Measurements from ENCODE around the gene EMX2. TPM values are rescaled to one million over a fixed set of nuclear protein-coding genes. Genes with fewer than 3 reads are reported as not detected.

Gene EMX2
- total and polyA plus RNA-seq, 7 donors: 0.69 to 3.4 (median 1.2) TPM

DNA sequence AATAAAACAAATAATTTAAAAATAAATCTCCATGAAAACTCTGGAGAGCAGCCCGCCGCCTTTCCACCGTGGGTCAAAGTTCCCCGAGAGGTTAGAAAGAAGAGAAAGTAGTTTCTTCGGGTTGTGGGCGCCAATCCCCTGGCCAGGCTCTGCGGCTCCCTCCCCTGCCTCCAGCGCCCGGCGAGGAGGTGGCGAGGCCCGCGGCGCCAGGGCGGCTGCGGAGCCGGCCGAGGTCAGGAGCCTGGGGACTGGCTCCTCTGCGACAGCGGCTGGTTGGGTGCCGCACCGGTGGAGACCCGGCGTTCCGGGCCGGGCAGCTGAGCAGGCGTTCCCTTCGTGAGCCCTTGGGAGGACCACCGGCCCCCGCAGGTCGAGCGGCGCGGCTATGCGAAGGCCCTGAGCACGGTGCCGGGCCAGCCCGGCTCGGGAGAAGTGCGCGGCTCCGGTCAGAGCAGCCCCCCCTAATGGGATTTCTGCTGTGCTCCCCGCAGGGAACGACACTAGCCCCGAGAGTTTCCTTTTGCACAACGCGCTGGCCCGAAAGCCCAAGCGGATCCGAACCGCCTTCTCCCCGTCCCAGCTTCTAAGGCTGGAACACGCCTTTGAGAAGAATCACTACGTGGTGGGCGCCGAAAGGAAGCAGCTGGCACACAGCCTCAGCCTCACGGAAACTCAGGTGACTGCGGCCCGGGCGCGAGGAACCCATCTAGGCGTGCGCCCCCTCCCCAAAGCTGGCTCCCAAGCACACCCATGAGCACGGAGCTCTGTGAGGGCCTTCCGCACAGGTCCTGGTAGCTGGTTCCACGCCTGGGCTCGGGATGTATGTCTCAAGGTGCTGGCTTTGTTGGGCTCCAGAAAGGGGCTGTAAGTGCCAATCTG is 2.8 kb downstream of the EMX2 start:
- H3K4me3 ChIP-seq: peak overlapping the region; percentile 68
- peaks cover 14% of the 10 kb centered on the region for H3K4me1 ChIP-seq
- H3K27ac ChIP-seq: peak overlapping the region; percentile 41
- no peaks in the 10 kb centered on the region for H3K9me3 ChIP-seq
- H3K27me3 ChIP-seq (ENCODE audit: insufficient read depth in 3 of 3, low read length in 2 of 3): peaks cover 0 to 96% (median 31%) of the 10 kb centered on the region in 3 donors
- intact Hi-C loops (cut with DNase I): loop anchor here in 1 of 2 donors (10.0 kb wide), 1 partner anchor 189 kb away; no protein-coding TSS in a partner anchor
- H3K36me3 ChIP-seq (ENCODE audit: insufficient read depth in 1 of 2, low read depth in 1 of 2): no peaks in the 10 kb centered on the region
- ATAC-seq (peak in 1 of 4 donors; percentile 16), DNase-seq (no peak)
- TF ChIP-seq, protein P1, sequence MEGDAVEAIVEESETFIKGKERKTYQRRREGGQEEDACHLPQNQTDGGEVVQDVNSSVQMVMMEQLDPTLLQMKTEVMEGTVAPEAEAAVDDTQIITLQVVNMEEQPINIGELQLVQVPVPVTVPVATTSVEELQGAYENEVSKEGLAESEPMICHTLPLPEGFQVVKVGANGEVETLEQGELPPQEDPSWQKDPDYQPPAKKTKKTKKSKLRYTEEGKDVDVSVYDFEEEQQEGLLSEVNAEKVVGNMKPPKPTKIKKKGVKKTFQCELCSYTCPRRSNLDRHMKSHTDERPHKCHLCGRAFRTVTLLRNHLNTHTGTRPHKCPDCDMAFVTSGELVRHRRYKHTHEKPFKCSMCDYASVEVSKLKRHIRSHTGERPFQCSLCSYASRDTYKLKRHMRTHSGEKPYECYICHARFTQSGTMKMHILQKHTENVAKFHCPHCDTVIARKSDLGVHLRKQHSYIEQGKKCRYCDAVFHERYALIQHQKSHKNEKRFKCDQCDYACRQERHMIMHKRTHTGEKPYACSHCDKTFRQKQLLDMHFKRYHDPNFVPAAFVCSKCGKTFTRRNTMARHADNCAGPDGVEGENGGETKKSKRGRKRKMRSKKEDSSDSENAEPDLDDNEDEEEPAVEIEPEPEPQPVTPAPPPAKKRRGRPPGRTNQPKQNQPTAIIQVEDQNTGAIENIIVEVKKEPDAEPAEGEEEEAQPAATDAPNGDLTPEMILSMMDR (IDR thresholded peaks at IDR 0.05): no peak
- 16 to 23% (median 20%) methylated on average over 65 to 67 of the region's 67 CpGs for WGBS, 3 donors

DNA sequence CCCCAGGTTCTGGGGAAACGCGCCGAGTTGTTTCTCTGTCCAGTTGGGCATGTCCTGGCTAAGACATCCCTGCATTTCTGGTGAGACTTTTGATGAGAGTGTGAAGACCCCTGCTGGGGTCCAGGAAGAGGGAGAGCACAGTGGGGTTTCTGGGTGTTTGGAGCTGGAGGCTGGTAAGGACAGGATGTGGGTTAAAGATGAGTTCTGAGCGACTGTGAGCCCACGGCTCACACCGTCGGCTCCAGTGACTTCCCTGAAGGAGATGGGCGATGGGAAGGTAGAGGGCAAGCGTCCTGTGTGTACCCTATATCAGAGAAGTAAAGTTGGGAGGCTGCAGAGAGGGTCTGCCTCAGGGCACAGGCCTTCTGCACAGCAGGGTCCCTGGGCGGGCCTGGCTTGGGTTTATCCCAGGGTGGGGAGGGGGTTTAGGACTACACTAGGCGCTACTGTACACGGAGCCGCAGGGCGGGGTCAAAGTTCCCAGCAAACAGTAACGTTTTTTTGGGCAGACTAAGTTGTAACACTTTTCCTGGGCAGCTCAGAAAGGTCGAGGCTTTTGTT is 3.6 kb downstream of the EMX2 start:
- peak overlapping the region; percentile 68 for H3K4me3 ChIP-seq
- no peak overlapping the region for H3K27ac ChIP-seq
- intact Hi-C loops (cut with DNase I): loop anchor here in 1 of 2 donors (10.0 kb wide), 1 partner anchor 189 kb away; no protein-coding TSS in a partner anchor
- WGBS, 3 donors: 50 to 64% (median 60%) methylated on average over 16 of the region's 16 CpGs
- H3K4me1 ChIP-seq: peaks cover 14% of the 10 kb centered on the region
- ATAC-seq: no peak
- TF ChIP-seq, protein P1 (IDR thresholded peaks at IDR 0.05): no peak
- H3K36me3 ChIP-seq (ENCODE audit: insufficient read depth in 1 of 2, low read depth in 1 of 2): no peaks in the 10 kb centered on the region
- no peaks in the 10 kb centered on the region for H3K9me3 ChIP-seq
- peaks cover 0 to 96% (median 33%) of the 10 kb centered on the region in 3 donors for H3K27me3 ChIP-seq (ENCODE audit: insufficient read depth in 3 of 3, low read length in 2 of 3)
- no peak for DNase-seq

DNA sequence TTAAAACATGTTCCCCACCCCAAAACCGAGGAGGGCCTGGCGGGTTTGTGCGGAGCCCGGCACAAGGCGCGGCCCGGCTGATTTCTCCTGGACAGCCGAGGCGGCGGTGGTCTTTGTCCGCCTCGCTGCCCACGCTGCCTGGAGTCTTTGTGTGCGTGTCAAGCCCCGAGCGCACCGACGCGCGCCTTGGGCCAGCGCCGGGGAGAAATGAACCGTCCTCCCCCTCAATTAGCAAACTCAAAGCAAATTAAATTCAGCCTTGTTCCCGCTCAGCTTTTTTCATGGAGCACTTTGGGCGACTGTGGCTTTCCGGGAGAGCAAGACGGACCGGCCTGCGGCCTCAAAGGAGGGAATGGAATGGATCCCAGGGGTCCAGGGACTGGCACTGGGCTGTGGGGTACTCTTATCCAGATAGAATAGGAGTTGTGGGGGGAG is 4.1 kb downstream of the EMX2 start:
- WGBS, 3 donors: 60 to 69% (median 69%) methylated on average over 29 of the region's 29 CpGs
- no peaks in the 10 kb centered on the region for H3K9me3 ChIP-seq
- ATAC-seq (no peak), DNase-seq (no peak)
- intact Hi-C loops (cut with DNase I): loop anchor here in 1 of 2 donors (10.0 kb wide), 1 partner anchor 188 kb away; no protein-coding TSS in a partner anchor
- peaks cover 0 to 96% (median 33%) of the 10 kb centered on the region in 3 donors for H3K27me3 ChIP-seq (ENCODE audit: insufficient read depth in 3 of 3, low read length in 2 of 3)
- no peaks in the 10 kb centered on the region for H3K36me3 ChIP-seq (ENCODE audit: insufficient read depth in 1 of 2, low read depth in 1 of 2)
- H3K4me1 ChIP-seq: peaks cover 14% of the 10 kb centered on the region
- TF ChIP-seq, protein P1 (IDR thresholded peaks at IDR 0.05): no peak
- peak overlapping the region; percentile 68 for H3K4me3 ChIP-seq
- peak overlapping the region; percentile 16 for H3K27ac ChIP-seq

DNA sequence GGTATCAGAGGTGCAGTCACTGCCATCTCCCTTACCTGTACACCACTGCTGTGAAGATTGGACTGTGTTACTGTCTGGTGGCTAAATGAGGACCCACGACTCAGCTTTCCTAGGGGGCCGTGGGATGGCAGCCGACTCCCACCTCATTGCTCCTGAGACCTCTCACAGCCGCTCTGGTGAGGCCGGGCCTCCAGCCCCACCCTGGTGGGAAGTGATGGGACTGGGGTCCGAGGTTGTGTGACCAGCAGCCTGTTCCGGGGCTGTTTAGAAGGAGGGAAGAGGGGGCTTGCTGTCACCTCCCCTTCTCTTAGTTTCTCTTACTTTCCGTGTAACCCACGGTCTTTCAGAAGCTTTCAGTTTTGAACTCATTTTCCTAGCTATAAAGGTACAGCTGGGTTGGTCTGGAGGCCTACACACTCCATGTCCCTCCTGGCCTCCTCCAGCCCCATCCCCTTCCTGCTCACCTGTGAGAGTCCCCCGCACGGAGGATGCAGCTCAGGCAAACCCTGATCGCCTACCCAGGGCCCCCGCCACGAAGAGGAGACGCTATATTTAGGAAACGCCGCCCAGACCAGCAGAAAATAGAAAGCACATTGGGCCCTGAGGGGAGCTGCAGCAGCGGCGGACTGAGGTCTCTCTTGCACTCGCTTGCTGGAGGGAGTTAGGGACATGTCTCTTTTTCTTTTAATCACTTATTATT is 4.6 kb downstream of the EMX2 start:
- H3K27me3 ChIP-seq (ENCODE audit: insufficient read depth in 3 of 3, low read length in 2 of 3): peaks cover 0 to 96% (median 33%) of the 10 kb centered on the region in 3 donors
- ATAC-seq (no peak), DNase-seq (no peak)
- 41 to 58% (median 54%) methylated on average over 20 of the region's 20 CpGs for WGBS, 3 donors
- peak overlapping the region; percentile 16 for H3K27ac ChIP-seq
- H3K9me3 ChIP-seq: no peaks in the 10 kb centered on the region
- no peaks in the 10 kb centered on the region for H3K36me3 ChIP-seq (ENCODE audit: insufficient read depth in 1 of 2, low read depth in 1 of 2)
- no peak overlapping the region for H3K4me3 ChIP-seq
- H3K4me1 ChIP-seq: peaks cover 20% of the 10 kb centered on the region
- TF ChIP-seq, protein P1 (IDR thresholded peaks at IDR 0.05): no peak
- intact Hi-C loops (cut with DNase I): loop anchor here in 1 of 2 donors (10.0 kb wide), 1 partner anchor 188 kb away; no protein-coding TSS in a partner anchor

Data from psoas muscle (tissue), 8 donors.